K562 (cell line): Measurements from ENCODE around the gene PLEKHB1. TPM values are rescaled to one million over a fixed set of nuclear protein-coding genes. Genes with fewer than 3 reads are reported as not detected.
A peak's percentile ranks its signal among the peaks of the same experiment; 100 is the strongest.

Experiments
- ATAC-seq: fragments of 200-7000 bp; cut with Tn5 transposase; 3 replicates; pipeline ENCODE4 v1.9.1; 2020; ENCODE audit warnings: moderate library complexity
- BruUV-seq: library from RNA; stranded (reverse); fragments of 400-500 nt; replicated peaks from 2 replicates; lab custom pipeline; 2021; lab: Mats Ljungman, UMichigan
- CTCF ChIA-PET: fragments of 300-600 bp; formaldehyde crosslinking; extraction: SDS; loops from one replicate; lab custom pipeline; 2021; ENCODE audit warnings: low intra/inter-chr PET ratio; lab: Yijun Ruan, JAX
- POLR2A ChIA-PET: fragments of 300-600, 350-650 bp; sonication (Branson Sonifier 250); formaldehyde crosslinking; extraction: SDS; loops from one replicate; lab custom pipeline; 2021; ENCODE audit warnings: antibody characterized with exemption, inconsistent platforms; lab: Yijun Ruan, JAX
- DNase-seq, 4 experiments: peaks; one replicate each; pipeline versions ENCODE4 v3.0.0 to v3.0.0-alpha.2; 2011 to 2018; ENCODE audit warnings: low spot score in 3 of 4, mixed read lengths in 3 of 4; ENCODE audit errors: extremely low read depth in 1 of 4
- FAIRE-seq: peaks from 2 replicates; lab custom pipeline; 2011; peaks lifted over from hg19 to GRCh38; lab: Jason Lieb, UNC
- H2AFZ ChIP-seq: 2 replicates; pipeline ENCODE4 v1.6.0; 2011; ENCODE audit warnings: low read depth, low read length, control low read depth, inconsistent platforms
- H3K27ac ChIP-seq: fragments of 200-600 bp; 3 replicates; pipeline ENCODE4 v1.8.0; 2011; ENCODE audit warnings: low read depth, mild to moderate bottlenecking, control low read depth, inconsistent platforms, low read length, moderate library complexity, mixed read lengths; ENCODE audit errors: extremely low read depth
- H3K27me3 ChIP-seq, 2 experiments: fragments of 300-600 bp in 1 of 2; 2 replicates in 1 of 2; 3 replicates in 1 of 2; pipeline versions ENCODE4 v1.6.0 to v1.8.0; 2011; ENCODE audit warnings: inconsistent platforms in 2 of 2, low read length in 2 of 2, mild to moderate bottlenecking in 1 of 2, mixed read lengths in 1 of 2, moderate library complexity in 1 of 2; ENCODE audit not compliant: control insufficient read depth in 2 of 2, insufficient read depth in 2 of 2
- H3K36me3 ChIP-seq: fragments of 300-600 bp; 3 replicates; pipeline ENCODE4 v1.8.0; 2011; ENCODE audit warnings: mild to moderate bottlenecking, low read length, inconsistent platforms; ENCODE audit not compliant: control insufficient read depth, insufficient read depth
- H3K4me1 ChIP-seq, 2 experiments: fragments of 200-600 bp in 1 of 2; replicated peaks in 1 of 2; 2 replicates in 1 of 2; 3 replicates in 1 of 2; pipeline versions ENCODE4 v1.5.1 to v1.8.0; 2011; ENCODE audit warnings: inconsistent platforms in 2 of 2, low read length in 2 of 2, mild to moderate bottlenecking in 1 of 2, mixed read lengths in 1 of 2, moderate library complexity in 1 of 2; ENCODE audit not compliant: control insufficient read depth in 2 of 2, insufficient read depth in 2 of 2
- H3K4me2 ChIP-seq: 2 replicates; pipeline ENCODE4 v1.6.1; 2011; ENCODE audit warnings: low read length, control low read depth, inconsistent platforms, mixed read lengths; ENCODE audit not compliant: insufficient read depth
- H3K4me3 ChIP-seq: fragments of 200-600 bp; sonication (generic), shearing (Covaris generic); 2 replicates; pipeline ENCODE4 v1.5.1; 2016; ENCODE audit warnings: control low read depth, inconsistent platforms
- H3K79me2 ChIP-seq: fragments of 200-600 bp; 3 replicates; pipeline ENCODE4 v1.8.0; 2011; ENCODE audit warnings: low read length, inconsistent platforms; ENCODE audit not compliant: control insufficient read depth, insufficient read depth
- H3K9ac ChIP-seq, 2 experiments: 2 replicates each; pipeline versions ENCODE4 v1.6.0 to v1.6.1; 2011; ENCODE audit warnings: low read depth in 2 of 2, low read length in 2 of 2, control low read depth in 1 of 2, inconsistent platforms in 1 of 2, mild to moderate bottlenecking in 1 of 2, mixed read lengths in 1 of 2; ENCODE audit not compliant: insufficient read depth in 1 of 2
- H3K9me1 ChIP-seq: one replicate; pipeline ENCODE4 v1.6.0; 2011; ENCODE audit warnings: inconsistent platforms, mild to moderate bottlenecking, low read length, moderate library complexity; ENCODE audit not compliant: control insufficient read depth, insufficient read depth
- H3K9me3 ChIP-seq: replicated peaks from 2 replicates; pipeline ENCODE4 v1.5.1; 2011; ENCODE audit warnings: low read depth, low read length, inconsistent platforms; ENCODE audit not compliant: control insufficient read depth, insufficient read depth
- H4K20me1 ChIP-seq: replicated peaks from 2 replicates; pipeline ENCODE4 v1.6.1; 2011; ENCODE audit warnings: low read length, inconsistent platforms, mixed read lengths; ENCODE audit not compliant: control insufficient read depth, insufficient read depth
- ERF ChIP-seq: fragments of 450-650 bp; formaldehyde crosslinking; IDR thresholded peaks from 2 replicates; pipeline ENCODE4 v1.4.0; 2020; ENCODE audit warnings: mild to moderate bottlenecking, mixed read lengths
- GTF2F1 ChIP-seq: IDR thresholded peaks from 2 replicates; pipeline ENCODE4 v1.6.1; 2011; ENCODE audit warnings: low read depth, low read length, improper control_type of control experiment
- KAT2B ChIP-seq: IDR thresholded peaks from one replicate; pipeline ENCODE4 v1.6.1; 2012; ENCODE audit warnings: low read depth, mild to moderate bottlenecking, control low read depth, inconsistent platforms, low read length, moderate library complexity
- PPARD ChIP-seq: fragments of 250-450 bp; sonication (Bioruptor Pico); IDR thresholded peaks from 2 replicates; pipeline ENCODE4 v1.8.0; 2022; ENCODE audit warnings: inconsistent platforms, mild to moderate bottlenecking, moderate library complexity
- RFX7 ChIP-seq: fragments of 250-450 bp; sonication (Bioruptor Pico); IDR thresholded peaks from 2 replicates; pipeline ENCODE4 v1.5.1; 2021; ENCODE audit warnings: mild to moderate bottlenecking
- ZNF280A ChIP-seq: fragments of 450-650 bp; IDR thresholded peaks from 2 replicates; pipeline ENCODE4 v1.6.1; 2018; ENCODE audit warnings: mild to moderate bottlenecking, low read depth; ENCODE audit not compliant: partially characterized antibody
- WGBS: fragments of 100-300 bp; shearing (Covaris generic); methylation state at CpG from one replicate; pipeline ENCODE4 v1.1.6; 2016; ENCODE audit warnings: low coverage, mixed read lengths; ENCODE audit not compliant: insufficient coverage; ENCODE audit errors: missing lambda C conversion rate; 5-methylcytosine and 5-hydroxymethylcytosine counted together
- in situ Hi-C: fragments of 300-500 bp; cut with MboI; formaldehyde crosslinking; loops from 4 replicates; pipeline ENCODE4 v1.15.0; 2018; ENCODE audit warnings: inconsistent platforms, mixed read lengths
- intact Hi-C: fragments of 100-400 bp; cut with micrococcal nuclease; formaldehyde crosslinking; loops from 2 replicates; pipeline ENCODE4 v1.14.2; 2022
- polyA plus RNA-seq, 8 experiments: library from polyadenylated mRNA; depleted of rRNA in 4 of 8; stranded (reverse) in 5 of 8; unstranded in 3 of 8; fragments of >200 nt; fragmentation: Nextera tagmentation in 2 of 8; fragmentation: Illumina TruSeq in 1 of 8; extraction: Ambion mirVana in 2 of 8; extraction: Trizol in 1 of 8; gene quantifications; 2 replicates each; pipeline versions ENCODE4 v1.2.1 to v1.2.3, GENCODE V29; 2011 to 2014; ENCODE audit warnings: inconsistent platforms in 1 of 8, missing spikeins in 1 of 8
- total RNA-seq, 7 experiments: library from RNA; depleted of rRNA in 6 of 7; stranded (reverse); fragments of >200 nt in 6 of 7; fragmentation: Illumina TruSeq in 2 of 7; extraction: Trizol in 2 of 7; gene quantifications; 2 replicates each; pipeline versions ENCODE4 v1.2.1 to v1.2.3, GENCODE V29; 2011 to 2021; ENCODE audit warnings: low replicate concordance in 1 of 7
- TF ChIP-seq, protein P1 (sequence below): fragments of 250-450 bp; sonication (Bioruptor Pico); IDR thresholded peaks from 2 replicates; pipeline ENCODE4 v1.6.1; 2021; ENCODE audit warnings: mild to moderate bottlenecking
- TF ChIP-seq, protein P2 (sequence below), 2 experiments: fragments of 450-650 bp in 1 of 2; sonication (generic) in 1 of 2; formaldehyde crosslinking in 1 of 2; IDR thresholded peaks in 1 of 2; conservative IDR thresholded peaks in 1 of 2; 2 replicates each; pipeline versions ENCODE4 v1.6.1 to v1.8.1; 2016 to 2023; ENCODE audit warnings: mild to moderate bottlenecking in 2 of 2, moderate library complexity in 2 of 2, inconsistent platforms in 1 of 2, missing genetic modification reagents in 1 of 2

The PLEKHB1 gene
- total and polyA plus RNA-seq, 9 of the 15 experiments (the other 6 are each of a cell fraction or from before 2014, with no cell fraction given): 0.07 to 0.62 (median 0.17) TPM; not detected in 2

GRCh38 chr11:73650400-73650799 lies 4.0 kb downstream of the PLEKHB1 start:
- peaks cover 30 to 77% of the 10 kb centered on the region in 2 experiments for H3K27me3 ChIP-seq
- ATAC-seq (no peak), FAIRE-seq (no peak), DNase-seq (no peak)
- ChIA-PET POLR2A (interaction anchor here (0.6 kb wide), 1 partner anchor 353 kb away, joined by 3 read pairs; no protein-coding TSS in a partner anchor), CTCF (no interaction called here)
- WGBS: 6% methylated on average over 14 of the region's 14 CpGs
- H2AFZ ChIP-seq: 0 out of 2 replicates have a peak overlapping the region, but pooled peaks have one; percentile 2
- BruUV-seq: no TSS peak
- peaks cover 0 to 15% of the 10 kb centered on the region in 2 experiments; a peak in 3 of 5 replicates for H3K4me1 ChIP-seq
- intact Hi-C loops (no loop called here), in situ Hi-C loops (no loop called here)
- no peaks in the 10 kb centered on the region for H3K79me2 ChIP-seq
- no peak overlapping the region for H3K4me3 ChIP-seq
- no peak overlapping the region for H3K27ac ChIP-seq
- no peaks in the 10 kb centered on the region for H3K9me3 ChIP-seq
- no peak overlapping the region for H3K4me2 ChIP-seq
- no peaks in the 10 kb centered on the region for H3K36me3 ChIP-seq
- no peaks in the 10 kb centered on the region for H4K20me1 ChIP-seq
- H3K9ac ChIP-seq: peak overlapping the region in 1 of 2 experiments; percentile 39; a peak in 1 of 4 replicates
- TF ChIP-seq ZNF280A: no peak
- no peaks in the 10 kb centered on the region for H3K9me1 ChIP-seq

- peaks cover 23 to 71% of the 10 kb centered on the region in 2 experiments for H3K27me3 ChIP-seq
- H3K4me2 ChIP-seq: no peak overlapping the region
- intact Hi-C loops (no loop called here), in situ Hi-C loops (no loop called here)
- no peak overlapping the region for H3K9ac ChIP-seq
- H3K79me2 ChIP-seq: no peaks in the 10 kb centered on the region
- no peak for DNase-seq
- BruUV-seq: no TSS peak
- FAIRE-seq: no peak
- ATAC-seq: no peak
- H3K27ac ChIP-seq: no peak overlapping the region
- ChIA-PET POLR2A (no interaction called here), CTCF (interaction anchor here (0.6 kb wide), 1 partner anchor 356 kb away, joined by 4 read pairs; no protein-coding TSS in a partner anchor)
- no peaks in the 10 kb centered on the region for H3K36me3 ChIP-seq
- no peak overlapping the region for H2AFZ ChIP-seq
- 6% methylated on average over 5 of the region's 5 CpGs for WGBS
- no peaks in the 10 kb centered on the region for H4K20me1 ChIP-seq
- H3K4me1 ChIP-seq: peaks cover 0 to 11% of the 10 kb centered on the region in 2 experiments; a peak in 3 of 5 replicates
- H3K9me3 ChIP-seq: no peaks in the 10 kb centered on the region
- no peaks in the 10 kb centered on the region for H3K9me1 ChIP-seq
- H3K4me3 ChIP-seq: no peak overlapping the region
- TF ChIP-seq, protein P1, sequence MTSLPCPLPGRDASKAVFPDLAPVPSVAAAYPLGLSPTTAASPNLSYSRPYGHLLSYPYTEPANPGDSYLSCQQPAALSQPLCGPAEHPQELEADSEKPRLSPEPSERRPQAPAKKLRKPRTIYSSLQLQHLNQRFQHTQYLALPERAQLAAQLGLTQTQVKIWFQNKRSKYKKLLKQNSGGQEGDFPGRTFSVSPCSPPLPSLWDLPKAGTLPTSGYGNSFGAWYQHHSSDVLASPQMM (CRISPR knock-in tag): no peak
- TF ChIP-seq, protein P2, sequence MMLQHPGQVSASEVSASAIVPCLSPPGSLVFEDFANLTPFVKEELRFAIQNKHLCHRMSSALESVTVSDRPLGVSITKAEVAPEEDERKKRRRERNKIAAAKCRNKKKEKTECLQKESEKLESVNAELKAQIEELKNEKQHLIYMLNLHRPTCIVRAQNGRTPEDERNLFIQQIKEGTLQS (IDR thresholded peaks at IDR 0.05): no peak
- TF ChIP-seq, protein P2 (CRISPR knock-in tag; conservative IDR thresholded peaks at IDR 0.05): no peak
- no peak for TF ChIP-seq PPARD
- no peak for TF ChIP-seq KAT2B
- TF ChIP-seq GTF2F1: no peak
- TF ChIP-seq ERF (CRISPR knock-in tag): no peak
- no peak for TF ChIP-seq RFX7
These were observed 4.9 kb downstream of the PLEKHB1 start for GRCh38 chr11:73651252-73651651.
